ENCODE measurements around the gene IFI6. TPM values are rescaled to one million over a fixed set of nuclear protein-coding genes. Genes with fewer than 3 reads are reported as not detected.
"Not testable (repeated sequence)": the region's sequence is repeated elsewhere in the genome, so short reads cannot be mapped to it uniquely, and the experiment has no call there.

IFI6 gene
- total and polyA plus RNA-seq, 3 donors from 2014 or later, result 88.9 to 288 (median 120) TPM

- no peaks in the 10 kb centered on the region for H3K9me3 ChIP-seq
- H3K4me3 ChIP-seq, result no peak overlapping the region
- H3K4me1 ChIP-seq, result peaks cover 5% of the 10 kb centered on the region
- no peak for DNase-seq
- WGBS, 2 donors, result 72 to 75% methylated on average over 5 of the region's 5 CpGs
- H3K36me3 ChIP-seq (ENCODE audit: low read depth, missing control alignments), result no peaks in the 10 kb centered on the region
- intact Hi-C loops (cut with DNase I; ENCODE audit: low total_unique reads), result no loop called here
- H3K27me3 ChIP-seq, result no peaks in the 10 kb centered on the region
- H3K27ac ChIP-seq, result no peak overlapping the region
- no peak for TF ChIP-seq CTCF (IDR thresholded peaks at IDR 0.05)
- no peak for TF ChIP-seq POLR2A (IDR thresholded peaks at IDR 0.05)
Measured at GRCh38 chr1:27633298-27633610, 38.7 kb downstream of the IFI6 start.

GRCh38 chr1:27632387-27633297 lies 39.4 kb downstream of the IFI6 start:
- Histone ChIP-seq H3K27ac (peak overlapping the region in 1 of 2 donors; percentile 76), H3K4me1 (peaks cover 5% of the 10 kb centered on the region), H3K36me3 (ENCODE audit: low read depth, missing control alignments) (no peaks in the 10 kb centered on the region), H3K9me3 (no peaks in the 10 kb centered on the region), H3K4me3 (no peak overlapping the region), H3K27me3 (no peaks in the 10 kb centered on the region)
- no peak for TF ChIP-seq POLR2A (IDR thresholded peaks at IDR 0.05)
- TF ChIP-seq CTCF (IDR thresholded peaks at IDR 0.05), result no peak
- intact Hi-C loops (cut with DNase I; ENCODE audit: low total_unique reads), result no loop called here
- DNase-seq, result no peak
- 68 to 80% methylated on average over 13 to 14 of the region's 14 CpGs for WGBS, 2 donors

- intact Hi-C loops (cut with DNase I; ENCODE audit: low total_unique reads), result no loop called here
- 45 to 48% methylated on average over 5 of the region's 5 CpGs for WGBS, 2 donors
- no peaks in the 10 kb centered on the region for H3K36me3 ChIP-seq (ENCODE audit: low read depth, missing control alignments)
Measured at GRCh38 chr1:27630859-27631491, 41.0 kb downstream of the IFI6 start.

GRCh38 chr1:27628712-27629111 lies 43.3 kb downstream of the IFI6 start:
- intact Hi-C loops (cut with DNase I; ENCODE audit: low total_unique reads), result no loop called here
- 51 to 71% methylated on average over 3 of the region's 3 CpGs for WGBS, 2 donors
- Histone ChIP-seq H3K9me3 (no peaks in the 10 kb centered on the region), H3K4me3 (no peak overlapping the region), H3K4me1 (no peaks in the 10 kb centered on the region), H3K27me3 (no peaks in the 10 kb centered on the region), H3K27ac (no peak overlapping the region), H3K36me3 (ENCODE audit: low read depth, missing control alignments) (no peaks in the 10 kb centered on the region)
- DNase-seq, result no peak
- TF ChIP-seq POLR2A (IDR thresholded peaks at IDR 0.05), result no peak
- TF ChIP-seq CTCF (IDR thresholded peaks at IDR 0.05), result no peak

More at GRCh38 chr1:27630859-27631491, 41.0 kb downstream of the IFI6 start:
- peaks cover 5% of the 10 kb centered on the region for H3K4me1 ChIP-seq
- no peaks in the 10 kb centered on the region for H3K9me3 ChIP-seq
- peak; percentile 55 for DNase-seq
- no peaks in the 10 kb centered on the region for H3K27me3 ChIP-seq
- H3K4me3 ChIP-seq, result no peak overlapping the region
- TF ChIP-seq POLR2A (IDR thresholded peaks at IDR 0.05) (no peak), CTCF (IDR thresholded peaks at IDR 0.05) (no peak)
- peak overlapping the region; percentile 55 to 76 for H3K27ac ChIP-seq

- H3K27me3 ChIP-seq; H3K9me3 ChIP-seq; intact Hi-C loops (cut with DNase I; ENCODE audit: low total_unique reads); H3K4me1 ChIP-seq; H3K4me3 ChIP-seq; H3K27ac ChIP-seq; H3K36me3 ChIP-seq (ENCODE audit: low read depth, missing control alignments); DNase-seq: not testable (repeated sequence)
- 92 to 98% methylated on average over 4 of the region's 4 CpGs for WGBS, 2 donors
Measured at GRCh38 chr1:27627733-27628132, 44.3 kb downstream of the IFI6 start.

Measured in testis (tissue), 3 donors.